GM21717 (cell line): ENCODE data around the gene CAMKK2.
"Not testable (repeated sequence)": the region's sequence is repeated elsewhere in the genome, so short reads cannot be mapped to it uniquely, and the experiment has no call there.

Experiments used
- ATAC-seq: cut with Tn5 transposase; IDR thresholded peaks from one replicate; pipeline ENCODE4 v1.9.1; 2021; ENCODE audit warnings: mild to moderate bottlenecking, moderate library complexity; ENCODE audit not compliant: unreplicated experiment

CAMKK2 gene

DNA sequence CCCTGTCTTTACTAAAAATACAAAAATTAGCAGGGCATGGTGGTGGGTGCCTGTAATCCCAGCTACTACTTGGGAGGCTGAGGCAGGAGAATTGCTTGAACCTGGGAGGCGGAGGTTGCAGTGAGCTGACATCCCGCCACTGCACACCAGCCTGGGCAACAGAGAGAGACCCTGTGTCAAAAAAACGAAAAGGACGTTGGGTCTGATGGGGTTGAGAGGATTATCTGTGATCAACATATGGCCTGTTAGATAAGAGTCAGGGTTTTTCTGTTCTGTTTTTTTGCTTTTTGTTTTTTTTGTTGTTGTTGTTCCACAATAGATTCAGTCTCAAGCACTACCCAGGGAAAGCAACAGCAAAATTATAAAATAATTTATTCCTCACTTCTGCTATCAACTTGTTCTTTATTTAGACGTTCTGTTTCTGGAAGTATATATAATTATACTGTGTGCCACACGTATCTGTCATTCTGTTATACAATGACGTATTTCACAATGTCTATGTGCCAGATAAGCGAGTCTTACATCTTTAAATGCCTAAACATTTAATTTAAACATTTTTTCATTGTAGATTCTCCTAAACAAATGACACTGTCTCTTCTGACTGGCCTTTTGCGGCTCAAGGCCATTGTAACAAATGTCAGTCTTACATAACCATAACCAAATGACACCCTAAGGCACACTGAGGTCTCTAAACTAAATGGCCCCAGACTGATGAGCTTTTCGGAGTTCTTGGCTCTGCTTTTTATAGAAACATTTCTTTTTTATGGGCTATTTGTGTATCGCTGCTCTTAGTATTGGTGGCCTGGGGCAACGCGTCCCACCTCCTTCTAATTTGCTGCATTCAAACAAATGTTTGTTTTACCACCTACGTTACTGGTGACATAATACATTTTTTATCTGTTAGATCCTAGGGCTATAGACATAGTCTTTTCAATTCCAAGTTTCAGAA, 93.8 kb downstream of the CAMKK2 start:
- no peak for ATAC-seq

DNA sequence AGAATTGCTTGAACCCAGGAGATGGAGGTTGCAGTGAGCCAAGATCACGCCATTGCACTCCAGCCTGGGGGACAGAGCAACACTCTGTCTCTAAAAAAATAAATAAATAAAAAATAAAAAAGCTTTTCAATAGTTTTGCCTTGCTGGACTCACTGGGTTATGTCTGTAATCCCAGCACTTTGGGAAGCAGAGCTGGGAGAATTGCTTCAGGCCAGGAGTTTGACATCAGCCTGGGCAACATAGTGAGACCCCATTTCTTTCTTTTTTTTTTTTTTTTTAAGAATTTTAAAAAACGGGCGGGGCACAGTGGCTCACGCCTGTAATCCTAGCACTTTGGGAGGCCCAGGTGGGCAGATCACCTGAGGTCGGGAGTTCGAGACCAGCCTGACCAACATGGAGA, 95.4 kb downstream of the CAMKK2 start:
- ATAC-seq: not testable (repeated sequence)

DNA sequence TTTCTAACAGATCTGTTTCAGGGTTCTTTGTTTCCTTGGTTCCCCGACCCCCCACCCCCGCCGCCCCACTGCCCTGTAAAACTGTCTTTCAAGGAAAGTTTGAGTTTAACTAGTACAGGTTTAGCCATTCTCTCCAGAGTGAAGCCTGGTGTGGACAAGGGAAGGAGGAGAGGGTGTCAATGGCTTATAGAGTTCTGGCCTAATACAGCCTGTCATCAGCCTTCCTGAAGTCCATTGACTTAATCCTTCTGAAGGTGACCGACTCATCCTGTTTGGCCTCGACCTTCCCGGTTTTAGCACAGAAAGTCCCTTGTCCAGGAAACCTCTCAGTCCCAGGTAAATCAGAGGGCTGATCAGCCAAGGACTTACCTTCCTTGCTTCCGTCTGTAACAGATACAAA, 97.6 kb downstream of the CAMKK2 start:
- no peak for ATAC-seq

DNA sequence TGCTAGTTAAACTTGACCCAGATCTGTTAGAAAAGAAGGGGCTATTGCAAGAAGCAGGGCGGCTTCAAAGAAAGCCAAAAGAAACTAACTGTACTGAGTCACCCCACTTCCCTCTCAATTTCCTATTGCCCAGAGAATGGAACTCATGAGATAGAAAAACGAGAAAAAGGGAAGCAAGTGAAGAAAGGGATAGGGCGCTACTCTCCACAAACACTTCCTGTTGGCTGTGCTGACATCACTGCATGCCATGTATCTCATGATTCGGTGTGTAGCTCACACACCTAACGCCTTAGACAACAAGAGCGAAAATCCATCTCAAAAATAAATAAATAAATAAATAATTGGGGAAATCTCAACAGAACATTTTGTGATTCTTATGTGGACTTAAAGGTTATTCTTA, 99.6 kb downstream of the CAMKK2 start:
- no peak for ATAC-seq

DNA sequence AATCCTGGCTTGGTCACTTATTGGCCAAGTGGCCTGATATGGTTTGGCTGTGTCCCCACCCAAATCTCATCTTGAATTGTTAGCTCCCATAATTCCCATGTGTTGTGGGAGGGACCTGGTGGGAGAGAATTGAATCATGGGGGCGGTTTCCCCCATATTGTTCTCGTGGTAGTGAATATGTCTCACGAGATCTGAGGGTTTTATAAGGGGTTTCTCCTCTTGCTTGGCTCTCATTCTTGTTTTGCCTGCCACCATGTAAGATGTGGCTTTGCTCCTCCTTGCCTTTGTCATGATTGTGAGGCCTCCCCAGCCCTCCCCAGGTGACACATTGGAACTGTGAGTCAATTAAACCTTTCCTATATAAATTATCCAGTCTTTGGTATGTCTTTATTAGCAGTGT, 105.4 kb downstream of the CAMKK2 start:
- ATAC-seq: no peak

DNA sequence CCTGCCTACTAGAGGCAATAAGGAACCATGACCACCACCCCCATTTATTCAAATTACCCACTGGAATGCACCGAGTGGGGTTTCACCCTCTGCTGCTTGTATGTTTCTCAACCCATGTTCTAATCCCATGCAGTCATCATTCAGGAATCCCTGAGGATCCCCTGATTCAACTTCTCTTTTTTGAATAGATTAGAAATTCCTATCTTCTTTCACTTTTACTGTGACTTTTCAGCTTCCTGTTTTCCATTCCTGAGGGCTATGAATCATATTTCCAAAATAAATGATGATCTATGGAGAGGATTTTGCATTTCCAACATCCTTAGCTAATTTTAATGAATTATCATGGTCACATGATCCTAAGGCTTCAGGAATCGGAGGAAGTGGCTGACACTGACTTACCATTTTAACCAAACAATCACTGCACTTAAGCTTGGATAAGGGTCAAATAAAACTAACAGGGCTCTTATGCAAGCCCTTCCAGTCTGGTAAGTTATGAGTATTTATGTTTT, 105.9 kb downstream of the CAMKK2 start:
- no peak for ATAC-seq

DNA sequence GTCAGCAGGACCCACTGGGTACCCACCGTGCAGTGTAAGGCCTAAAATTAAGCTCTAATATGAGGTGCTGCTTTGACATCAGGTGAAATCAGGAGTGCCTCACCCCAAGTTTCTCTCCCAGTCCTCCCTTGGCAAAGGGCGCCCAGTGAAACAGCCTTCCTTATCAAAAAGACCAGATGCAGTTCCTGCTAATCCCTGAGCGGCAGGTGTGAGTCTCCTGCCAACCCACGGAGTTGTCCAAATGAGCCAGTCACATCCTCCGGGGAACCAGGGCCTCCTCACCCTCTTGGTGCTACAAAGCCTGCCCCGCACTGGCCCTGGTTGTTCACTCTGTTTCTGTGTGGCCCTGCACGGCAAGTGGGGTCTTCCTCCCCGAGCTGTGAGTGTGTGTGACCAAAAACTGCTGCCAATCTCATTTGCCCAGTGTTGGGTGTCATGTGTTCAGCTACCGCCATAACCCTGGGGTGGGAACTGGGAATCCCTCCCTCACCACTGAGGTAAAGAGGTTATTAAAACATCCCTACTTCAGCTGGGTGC, 106.8 kb downstream of the CAMKK2 start:
- ATAC-seq: no peak

DNA sequence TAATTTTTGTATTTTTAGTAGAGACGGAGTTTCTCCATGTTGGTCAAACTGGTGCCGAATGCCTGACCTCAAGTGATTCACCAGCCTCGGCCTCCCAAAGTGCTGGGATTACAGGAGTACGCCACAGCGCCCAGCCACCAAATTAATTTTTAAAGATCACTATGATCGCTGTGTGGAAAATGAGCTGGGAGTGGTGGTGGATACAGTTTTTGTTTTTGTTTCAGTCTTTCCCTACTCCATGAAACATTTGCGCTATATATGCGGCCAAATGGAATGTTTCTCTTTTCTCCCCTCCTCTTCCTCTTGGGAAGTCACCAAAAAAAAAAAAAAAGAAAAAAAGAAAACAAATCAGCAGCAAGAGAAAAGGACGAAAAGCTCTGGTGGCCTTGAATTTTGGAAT, 107.4 kb downstream of the CAMKK2 start:
- ATAC-seq: no peak

DNA sequence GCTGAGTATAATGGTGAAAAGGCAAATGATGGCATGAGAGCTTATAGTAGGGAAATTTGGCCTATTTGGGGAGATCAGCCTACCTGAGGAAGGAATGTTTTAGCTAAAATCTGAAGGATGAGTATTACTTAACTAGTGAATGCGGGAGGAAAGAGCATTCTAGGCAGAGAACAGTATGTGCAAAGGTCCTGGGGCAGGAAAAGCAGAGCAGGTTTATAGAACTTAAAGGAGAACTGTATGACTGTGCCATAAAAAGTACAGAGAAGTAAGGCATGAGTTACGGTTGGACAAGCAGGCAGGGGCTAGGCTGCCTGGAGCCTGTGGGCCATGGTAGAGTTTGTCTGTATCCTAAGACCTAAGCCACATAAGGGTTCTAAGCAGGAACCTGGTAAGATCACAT, 108.3 kb downstream of the CAMKK2 start:
- no peak for ATAC-seq
